HUDEP-2 (cell line): ENCODE data around the gene TBCD.
"Not testable (repeated sequence)": the region's sequence is repeated elsewhere in the genome, so short reads cannot be mapped to it uniquely, and the experiment has no call there.

Source experiments
- DNase-seq, 76 experiments: peaks; one replicate each; lab custom pipeline; 2025; ENCODE audit not compliant: unreplicated experiment in 76 of 76; lab: John Stamatoyannopoulos, UW

Gene TBCD

GRCh38 chr17:82943339-82943738 is 191.5 kb downstream of the TBCD start:
- no peak for DNase-seq

DNA sequence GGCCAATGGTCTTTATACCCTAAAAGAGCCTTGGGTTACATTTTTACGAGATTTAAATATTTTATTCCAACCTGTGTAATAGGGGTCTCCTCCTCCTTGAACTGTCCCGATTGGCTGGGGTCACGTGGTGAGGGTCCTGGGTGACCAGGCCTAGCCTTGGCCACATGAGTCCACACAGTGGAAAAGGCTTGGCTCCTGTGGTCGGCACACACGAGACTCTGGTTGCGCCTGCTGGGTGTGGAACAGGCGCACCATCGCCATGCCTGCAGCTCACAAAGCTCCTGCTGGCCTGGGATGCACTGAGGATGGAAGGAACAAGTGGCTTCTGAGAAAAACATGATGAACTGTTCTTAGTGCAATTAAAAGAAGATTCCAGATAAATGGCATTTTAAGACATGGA is 191.9 kb downstream of the TBCD start:
- no peak for DNase-seq

GRCh38 chr17:82944990-82945389 is 193.1 kb downstream of the TBCD start:
- no peak for DNase-seq

DNA sequence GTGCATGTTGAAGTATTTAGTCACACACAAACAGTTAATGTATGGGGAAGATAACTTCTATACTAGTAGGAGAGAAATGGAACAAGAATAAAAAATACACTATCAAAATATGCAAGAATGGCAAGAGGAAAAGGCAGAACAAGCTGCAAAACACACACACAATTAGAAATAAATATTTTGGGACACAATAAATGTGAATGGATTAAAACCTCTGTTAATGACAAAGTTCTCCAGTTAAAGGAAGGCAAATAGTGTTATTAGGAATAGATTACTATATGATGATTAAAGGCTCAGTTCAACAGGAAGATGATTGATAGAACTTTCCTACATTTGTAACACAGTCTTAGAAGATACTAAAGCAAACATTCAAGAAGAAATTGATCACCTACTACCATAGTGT is 194.2 kb downstream of the TBCD start:
- DNase-seq, result no peak

DNA sequence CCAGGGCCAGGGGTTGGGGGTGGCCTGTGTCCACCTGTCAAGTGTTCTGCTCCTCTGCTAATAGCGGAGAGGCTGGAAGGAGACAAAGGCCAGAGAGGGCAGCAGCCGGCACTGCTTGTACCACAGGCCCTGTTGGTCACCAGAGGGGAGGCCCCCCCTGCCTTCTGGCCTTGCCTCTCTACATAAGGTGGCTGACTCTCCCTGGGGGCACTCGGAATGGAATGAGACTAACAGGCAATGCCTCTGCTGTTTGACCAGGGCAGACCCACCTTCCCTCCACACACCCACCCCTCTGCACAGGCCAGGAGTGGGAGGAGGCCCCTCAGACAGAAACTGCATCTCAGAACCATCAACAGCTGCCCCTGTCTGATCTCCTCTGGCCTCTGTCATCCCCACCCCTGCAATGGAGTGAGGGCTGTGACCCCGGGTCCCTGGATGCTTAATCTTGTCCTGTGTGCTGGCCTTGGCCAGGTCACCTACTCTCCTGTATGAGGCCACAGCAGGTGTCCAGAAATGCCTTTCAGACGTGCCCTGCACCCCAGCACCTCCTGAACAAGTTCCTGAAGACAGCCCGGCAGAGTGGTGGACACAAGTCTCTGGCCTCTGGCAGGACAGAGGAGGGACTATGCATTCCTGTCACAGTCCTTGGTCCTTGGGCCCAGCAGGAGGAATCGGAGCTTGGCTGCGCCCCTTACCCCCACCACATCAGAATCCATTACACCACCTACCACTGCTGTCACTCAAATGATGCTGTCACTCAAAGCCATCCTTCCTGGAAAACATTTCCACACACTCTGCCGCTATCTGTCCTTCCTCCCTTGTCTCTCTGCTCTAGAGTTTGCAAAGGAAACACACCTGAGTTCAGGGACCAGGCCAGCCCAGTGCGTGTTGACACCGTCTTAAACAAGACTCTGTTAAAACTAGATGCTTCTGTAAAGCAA is 195.5 kb downstream of the TBCD start:
- DNase-seq, result no peak

- DNase-seq, result no peak
Measured at GRCh38 chr17:82948081-82948511, 196.2 kb downstream of the TBCD start.

DNA sequence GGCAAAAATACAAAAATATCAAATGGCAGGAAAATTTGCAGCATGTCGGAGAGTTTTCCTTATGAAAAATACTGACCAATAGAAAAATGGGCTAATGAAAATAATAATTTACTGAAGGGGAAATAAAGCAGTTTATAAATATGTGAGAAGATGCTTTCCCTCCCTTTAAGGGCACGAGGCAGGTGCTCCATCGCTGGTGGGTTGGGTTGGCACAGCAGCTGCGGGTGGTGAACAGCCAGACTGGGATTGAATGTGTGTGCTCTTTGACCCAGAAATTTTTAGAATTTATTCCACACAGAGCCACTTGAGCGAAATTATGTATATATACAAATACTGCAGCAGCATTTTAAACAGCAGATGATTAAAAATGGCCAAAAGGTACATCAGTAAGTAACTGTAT is 197.1 kb downstream of the TBCD start:
- DNase-seq, result no peak

DNA sequence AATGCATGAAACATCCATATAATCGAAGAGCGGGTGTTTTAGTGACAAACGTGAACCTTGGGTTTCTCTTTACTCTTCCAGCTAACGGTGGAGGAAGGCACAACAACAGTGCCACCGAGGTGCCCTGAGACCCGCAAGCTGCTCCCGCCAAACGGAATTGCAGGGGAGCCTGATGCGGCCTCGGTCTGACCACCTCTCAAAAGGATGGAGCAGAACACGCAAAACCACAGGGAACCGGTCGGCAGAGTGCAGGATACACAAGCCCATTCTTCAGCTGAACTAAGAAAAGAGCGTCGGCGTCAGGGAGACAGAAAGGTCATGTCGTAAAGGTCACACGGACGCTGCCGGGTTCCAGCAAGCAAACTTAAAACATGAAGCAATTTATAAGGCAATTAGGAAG is 197.5 kb downstream of the TBCD start:
- DNase-seq, result no peak

DNA sequence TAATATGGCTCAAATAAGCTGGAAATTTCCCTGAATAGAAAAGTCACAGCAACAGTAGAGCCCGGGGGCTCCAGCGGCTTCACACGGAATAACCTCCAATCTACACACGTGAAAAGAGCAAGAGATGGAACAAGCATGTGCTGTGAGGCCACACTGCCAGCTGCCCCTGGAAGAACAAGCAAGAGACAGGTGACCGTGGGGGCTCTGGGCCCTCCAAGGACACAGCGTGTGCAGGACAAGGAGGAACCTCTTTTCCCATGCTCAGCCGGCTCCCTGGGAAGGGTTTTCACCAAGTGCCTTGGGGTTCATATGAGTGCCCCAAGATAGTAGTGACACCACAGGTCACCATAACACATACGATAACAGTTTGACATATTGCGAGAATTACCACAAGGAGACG is 198.1 kb downstream of the TBCD start:
- no peak for DNase-seq

DNA sequence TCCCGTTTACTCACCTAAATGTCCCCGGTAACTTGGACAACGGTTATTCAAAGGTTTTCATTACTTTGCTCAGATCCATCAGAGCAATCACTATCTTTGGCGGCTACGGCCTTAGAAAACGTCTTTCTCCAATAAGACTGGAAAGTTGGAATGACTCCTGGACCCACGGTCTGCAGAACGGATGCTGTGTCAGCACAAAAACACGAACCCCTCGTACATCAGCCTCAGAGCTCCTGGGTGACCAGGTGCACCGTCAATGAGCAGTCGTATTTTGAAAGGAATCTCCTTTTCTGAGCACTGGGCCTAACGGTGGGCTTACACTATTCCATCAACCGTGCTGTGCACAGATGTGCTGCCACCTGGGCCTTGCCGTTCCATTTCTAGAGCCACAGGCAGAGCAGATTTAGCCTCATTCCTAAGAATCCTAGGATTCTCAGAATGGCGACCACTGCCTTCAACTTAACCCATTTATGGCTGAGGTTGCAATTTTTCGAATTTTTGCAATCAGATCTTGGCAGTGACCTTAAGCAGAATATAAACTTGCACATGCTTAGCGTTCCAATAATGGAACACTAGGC is 198.7 kb downstream of the TBCD start:
- DNase-seq, result no peak

DNA sequence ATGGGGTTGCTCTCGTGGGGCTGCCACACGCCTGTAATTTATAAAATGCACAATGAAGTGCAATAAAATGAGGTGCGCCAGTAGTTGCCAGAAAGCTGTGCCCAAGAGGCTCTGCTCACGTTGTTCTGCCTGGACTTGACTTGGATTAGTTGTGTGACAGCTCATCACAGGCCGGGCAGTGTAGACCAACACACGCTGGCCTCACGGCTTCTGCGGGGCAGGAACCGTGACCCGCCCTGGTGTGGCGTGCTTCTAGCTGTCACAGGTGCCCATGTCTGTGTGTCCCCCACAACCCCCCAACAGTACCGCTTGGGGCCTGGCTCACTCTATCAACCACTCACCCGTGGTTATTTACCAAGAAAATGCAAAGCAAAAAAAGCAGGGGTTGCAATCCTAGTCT is 200.2 kb downstream of the TBCD start:
- no peak for DNase-seq

GRCh38 chr17:82955106-82955505 is 203.2 kb downstream of the TBCD start:
- DNase-seq, result not testable (repeated sequence)

GRCh38 chr17:82955627-82956026 is 203.8 kb downstream of the TBCD start:
- DNase-seq, result not testable (repeated sequence)

DNA sequence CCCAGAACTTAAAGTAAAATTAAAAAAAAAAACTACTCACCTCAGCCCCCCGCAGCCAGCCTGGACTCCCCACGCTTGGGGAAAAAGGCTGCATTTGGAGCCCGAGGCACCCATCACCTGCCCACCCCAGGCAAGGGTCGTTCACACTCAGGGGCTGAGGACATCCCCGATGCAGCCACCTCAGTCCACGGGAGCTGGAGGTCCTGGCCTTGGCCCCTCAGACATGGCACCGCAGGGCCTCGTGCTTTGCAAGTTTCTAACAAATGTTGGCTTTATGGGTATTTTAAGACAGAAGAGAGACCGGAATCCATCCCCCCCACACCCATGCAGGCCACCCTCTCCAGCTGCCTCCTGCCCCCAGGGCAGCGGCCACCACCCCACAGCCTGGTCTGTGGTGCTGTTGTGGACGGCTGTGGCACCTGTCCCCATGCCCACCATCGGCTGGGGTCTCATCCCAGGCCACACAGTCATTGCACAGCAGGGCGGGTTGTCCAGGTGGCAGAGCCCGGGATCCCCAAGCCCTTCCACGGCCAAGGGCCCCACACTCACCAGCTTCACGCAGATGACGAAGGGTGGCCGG is 204.4 kb downstream of the TBCD start:
- DNase-seq, result no peak

- no peak for DNase-seq
Measured at GRCh38 chr17:82956726-82957468, 205.0 kb downstream of the TBCD start.

DNA sequence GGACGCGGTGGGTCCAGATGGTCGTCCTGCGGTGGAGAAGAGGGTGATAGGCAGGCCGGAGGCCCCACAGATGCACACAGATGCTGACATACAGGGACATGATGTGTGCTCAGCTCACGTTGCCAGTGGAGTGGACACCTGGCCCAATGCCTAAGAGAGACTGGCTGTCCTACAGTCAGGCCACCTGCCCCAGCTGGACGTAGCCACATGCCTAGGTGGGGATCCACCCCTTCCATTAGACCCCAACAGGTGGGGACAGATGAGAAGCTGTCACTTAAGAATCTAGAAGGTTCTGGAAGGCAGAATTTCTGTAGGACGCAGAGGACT is 205.6 kb downstream of the TBCD start:
- DNase-seq, result no peak

DNA sequence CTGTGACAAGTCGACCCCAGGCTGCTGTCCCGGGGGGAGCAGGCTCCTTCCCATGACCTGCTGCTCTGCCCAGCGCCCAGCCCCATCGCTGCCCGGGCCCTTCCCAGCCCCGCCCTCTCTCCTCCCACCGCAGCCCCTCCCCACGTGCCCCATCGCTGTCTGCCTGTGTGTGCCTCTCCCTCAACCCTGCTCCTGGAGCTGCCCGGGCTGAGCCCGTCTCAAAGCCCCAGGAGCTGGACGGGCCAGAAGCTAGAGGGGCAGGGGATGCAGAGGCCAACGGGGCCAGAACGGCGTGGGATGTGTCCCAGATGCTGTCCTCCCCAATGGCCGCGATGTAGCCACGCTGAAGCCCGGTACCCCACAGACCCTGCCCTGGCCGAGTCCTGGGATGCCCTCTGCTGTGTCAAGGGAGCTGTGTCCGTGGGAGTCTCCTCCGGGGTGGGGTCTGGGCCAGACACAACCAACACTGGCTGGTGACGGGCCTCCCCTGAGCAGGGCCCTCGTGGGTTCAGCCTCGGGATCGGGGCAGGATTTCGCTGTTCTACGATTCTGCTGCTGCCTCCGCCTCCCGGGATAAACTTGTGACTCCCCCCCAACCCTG is 206.2 kb downstream of the TBCD start:
- DNase-seq, result no peak

DNA sequence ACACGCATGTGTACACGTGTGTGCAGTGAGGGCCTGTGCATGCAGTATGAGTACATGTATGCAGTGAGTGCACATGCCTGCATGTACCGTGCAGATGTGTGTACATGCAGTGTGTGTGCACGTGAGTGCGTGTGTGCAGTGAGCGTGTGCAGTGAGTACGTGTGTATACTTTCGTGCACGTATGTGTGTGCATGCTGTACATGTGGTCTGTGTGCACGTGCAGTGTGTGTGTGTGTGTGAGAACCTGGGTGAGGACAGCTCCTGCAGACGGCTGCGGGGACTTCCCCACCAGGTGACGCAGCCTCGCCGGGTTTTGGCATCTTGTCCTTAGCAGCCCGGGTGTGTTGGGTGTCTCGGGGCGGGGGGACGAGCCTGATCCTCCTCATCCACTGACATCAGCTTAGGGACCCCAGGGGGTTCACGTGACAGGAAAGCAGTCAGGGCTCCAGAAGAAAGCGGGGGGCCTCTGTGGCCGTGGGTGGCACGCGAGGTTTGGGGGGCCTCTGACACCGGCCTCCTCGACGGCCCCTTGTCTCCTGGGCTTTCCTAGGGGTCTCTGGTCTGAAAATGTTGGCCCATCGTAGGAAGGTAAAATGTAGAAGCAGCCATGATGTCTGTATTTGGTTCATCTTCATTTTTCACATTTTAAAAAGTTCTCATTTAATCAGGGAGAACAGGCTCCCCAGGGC is 207.5 kb downstream of the TBCD start:
- no peak for DNase-seq

- DNase-seq, result no peak
Measured at GRCh38 chr17:82959990-82960418, 208.1 kb downstream of the TBCD start.
